ENCODE data around the gene ZNF496. TPM values are rescaled to one million over a fixed set of nuclear protein-coding genes. Genes with fewer than 3 reads are reported as not detected.
A peak's percentile ranks its signal among the peaks of the same experiment; 100 is the strongest.
"Not testable (repeated sequence)": the region's sequence is repeated elsewhere in the genome, so short reads cannot be mapped to it uniquely, and the experiment has no call there.

ZNF496 gene
- total and polyA plus RNA-seq, 9 of the 15 experiments (the other 6 are each of a cell fraction or from before 2014, with no cell fraction given): 4.3 to 54.0 (median 31.3) TPM

- FAIRE-seq, POLR2A ChIA-PET: not testable (repeated sequence)
Observed at GRCh38 chr1:247377656-247378055, 46.0 kb upstream of the ZNF496 start.

More at GRCh38 chr1:247377656-247378055, 46.0 kb upstream of the ZNF496 start:
- CTCF ChIA-PET (ENCODE audit: low intra/inter-chr PET ratio); DNase-seq (ENCODE audit: extremely low read depth in 1 of 4, low spot score in 3 of 4); H3K36me3 ChIP-seq (ENCODE audit: control insufficient read depth, insufficient read depth, low read length); H3K4me3 ChIP-seq; H4K20me1 ChIP-seq (replicated peaks; ENCODE audit: control insufficient read depth, insufficient read depth, low read length); BruUV-seq (replicated peaks); H3K9ac ChIP-seq (ENCODE audit: insufficient read depth in 1 of 2, low read depth in 2 of 2, low read length in 2 of 2); H3K4me2 ChIP-seq (ENCODE audit: insufficient read depth, low read length); H3K27me3 ChIP-seq (ENCODE audit: control insufficient read depth in 2 of 2, insufficient read depth in 2 of 2, low read length in 2 of 2); H3K79me2 ChIP-seq (ENCODE audit: control insufficient read depth, insufficient read depth, low read length); ATAC-seq; in situ Hi-C loops (cut with MboI); H3K27ac ChIP-seq (ENCODE audit: extremely low read depth, low read depth, low read length); H3K9me3 ChIP-seq (replicated peaks; ENCODE audit: control insufficient read depth, insufficient read depth, low read depth, low read length); H3K9me1 ChIP-seq (ENCODE audit: control insufficient read depth, insufficient read depth, low read length); TF ChIP-seq ZNF740 (CRISPR knock-in tag; IDR thresholded peaks at IDR 0.05); NR2C1 (IDR thresholded peaks at IDR 0.05); NR4A1 (CRISPR knock-in tag; IDR thresholded peaks at IDR 0.05): not testable (repeated sequence)
- TF ChIP-seq ZNF740 (tag; IDR thresholded peaks at IDR 0.05) (peak in 1 of 2 experiments; percentile 78; a peak in 1 of 4 replicates), ESRRA (IDR thresholded peaks at IDR 0.05; ENCODE audit: borderline replicate concordance, low read depth) (peak; percentile 53; the same call in 1 of the 2 replicates), NR2C1 (tag; IDR thresholded peaks at IDR 0.05) (0 out of 2 replicates have a peak, but pooled peaks have one; percentile 21), ZNF175 (CRISPR knock-in tag; IDR thresholded peaks at IDR 0.05; ENCODE audit: low read depth) (0 out of 2 replicates have a peak, but pooled peaks have one; percentile 31), ZNF766 (CRISPR knock-in tag; conservative IDR thresholded peaks at IDR 0.05) (0 out of 2 replicates have a peak, but pooled peaks have one; percentile 29), ZNF639 (CRISPR knock-in tag; conservative IDR thresholded peaks at IDR 0.05 in 1 of 2, IDR thresholded peaks at IDR 0.05 in 1 of 2) (0 out of 4 replicates have a peak, but pooled peaks of 1 of the 2 experiments have one; percentile 47), NR4A1 (tag; IDR thresholded peaks at IDR 0.05) (0 out of 2 replicates have a peak, but pooled peaks have one; percentile 19)
- peak overlapping the region; percentile 34; the same call in 1 of the 2 replicates for H2AFZ ChIP-seq (ENCODE audit: low read depth, low read length)
- WGBS (ENCODE audit: insufficient coverage, low coverage, missing lambda C conversion rate): 10% methylated on average over 7 of the region's 7 CpGs
- intact Hi-C loops (cut with micrococcal nuclease): loop anchor here (10.0 kb wide), 2 partner anchors 153 to 477 kb away; partner anchors contain the start of gene TRIM58
- peaks cover 0 to 10% of the 10 kb centered on the region in 2 experiments; a peak in 4 of 5 replicates for H3K4me1 ChIP-seq (replicated peaks in 1 of 2; ENCODE audit: control insufficient read depth in 2 of 2, insufficient read depth in 2 of 2, low read length in 2 of 2)
